GM23338 (cell line): ENCODE results near the gene CRKL. TPM values are rescaled to one million over a fixed set of nuclear protein-coding genes. Genes with fewer than 3 reads are reported as not detected.

Experiments used
- CTCF ChIP-seq, 2 experiments: fragments of 200-600 bp in 1 of 2; sonication (generic) in 1 of 2; conservative IDR thresholded peaks; 2 replicates each; pipeline versions ENCODE4 v1.5.1 to v1.6.1; 2016 to 2017; ENCODE audit warnings: antibody characterized with exemption in 2 of 2, low read depth in 2 of 2, mild to moderate bottlenecking in 2 of 2, moderate library complexity in 1 of 2
- ZNF331 ChIP-seq: fragments of 250-450 bp; sonication (Bioruptor Pico); IDR thresholded peaks from 2 replicates; pipeline ENCODE4 v1.5.0; 2020; ENCODE audit warnings: low read depth, mild to moderate bottlenecking, moderate library complexity
- ZNF462 ChIP-seq: fragments of 250-450 bp; sonication (Bioruptor Pico); IDR thresholded peaks from 2 replicates; pipeline ENCODE4 v1.5.0; 2020; ENCODE audit warnings: mild to moderate bottlenecking, moderate library complexity
- polyA plus RNA-seq: library from polyadenylated mRNA; unstranded; fragments of >200 nt; fragmentation: Nextera tagmentation; extraction: Ambion mirVana; gene quantifications from 2 replicates; pipeline ENCODE4 v1.2.1, GENCODE V29; 2016
- total RNA-seq: library from RNA; depleted of rRNA; stranded (reverse); fragments of >200 nt; shearing (Covaris generic); gene quantifications from 2 replicates; pipeline ENCODE4 v1.2.3, GENCODE V29; 2014
- TF ChIP-seq, protein P1 (sequence below): IDR thresholded peaks from one replicate; pipeline ENCODE4 v1.6.1; 2018; ENCODE audit warnings: antibody characterized with exemption; ENCODE audit not compliant: unreplicated experiment

Gene CRKL
- total and polyA plus RNA-seq, 2 experiments from 2014 or later = 39.5 to 104 TPM

DNA sequence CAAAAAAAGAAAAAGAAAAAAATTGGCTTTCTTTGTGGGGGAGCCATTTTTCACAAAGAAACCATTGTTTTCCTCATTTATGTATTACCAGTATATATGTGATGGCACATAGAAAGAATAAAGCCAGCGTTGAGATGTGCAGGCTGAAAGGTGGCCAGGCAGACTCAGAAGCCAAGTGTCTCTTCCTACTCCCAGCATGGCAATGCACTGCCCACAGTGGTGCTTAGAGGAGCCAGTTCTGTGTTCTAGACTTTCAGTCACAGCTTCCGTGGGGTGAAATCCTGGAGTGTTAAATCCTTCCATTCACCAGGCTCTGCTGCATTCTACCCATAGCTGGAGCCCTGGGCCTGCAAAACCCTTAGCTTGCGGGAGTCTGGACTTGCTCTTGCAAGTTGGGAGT is 39.5 kb upstream of the CRKL start (continued):
- no peak for TF ChIP-seq ZNF462 (CRISPR knock-in tag)
- no peak for TF ChIP-seq ZNF331 (CRISPR knock-in tag)
- TF ChIP-seq, protein P1, sequence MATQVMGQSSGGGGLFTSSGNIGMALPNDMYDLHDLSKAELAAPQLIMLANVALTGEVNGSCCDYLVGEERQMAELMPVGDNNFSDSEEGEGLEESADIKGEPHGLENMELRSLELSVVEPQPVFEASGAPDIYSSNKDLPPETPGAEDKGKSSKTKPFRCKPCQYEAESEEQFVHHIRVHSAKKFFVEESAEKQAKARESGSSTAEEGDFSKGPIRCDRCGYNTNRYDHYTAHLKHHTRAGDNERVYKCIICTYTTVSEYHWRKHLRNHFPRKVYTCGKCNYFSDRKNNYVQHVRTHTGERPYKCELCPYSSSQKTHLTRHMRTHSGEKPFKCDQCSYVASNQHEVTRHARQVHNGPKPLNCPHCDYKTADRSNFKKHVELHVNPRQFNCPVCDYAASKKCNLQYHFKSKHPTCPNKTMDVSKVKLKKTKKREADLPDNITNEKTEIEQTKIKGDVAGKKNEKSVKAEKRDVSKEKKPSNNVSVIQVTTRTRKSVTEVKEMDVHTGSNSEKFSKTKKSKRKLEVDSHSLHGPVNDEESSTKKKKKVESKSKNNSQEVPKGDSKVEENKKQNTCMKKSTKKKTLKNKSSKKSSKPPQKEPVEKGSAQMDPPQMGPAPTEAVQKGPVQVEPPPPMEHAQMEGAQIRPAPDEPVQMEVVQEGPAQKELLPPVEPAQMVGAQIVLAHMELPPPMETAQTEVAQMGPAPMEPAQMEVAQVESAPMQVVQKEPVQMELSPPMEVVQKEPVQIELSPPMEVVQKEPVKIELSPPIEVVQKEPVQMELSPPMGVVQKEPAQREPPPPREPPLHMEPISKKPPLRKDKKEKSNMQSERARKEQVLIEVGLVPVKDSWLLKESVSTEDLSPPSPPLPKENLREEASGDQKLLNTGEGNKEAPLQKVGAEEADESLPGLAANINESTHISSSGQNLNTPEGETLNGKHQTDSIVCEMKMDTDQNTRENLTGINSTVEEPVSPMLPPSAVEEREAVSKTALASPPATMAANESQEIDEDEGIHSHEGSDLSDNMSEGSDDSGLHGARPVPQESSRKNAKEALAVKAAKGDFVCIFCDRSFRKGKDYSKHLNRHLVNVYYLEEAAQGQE = no peak
- no peak for TF ChIP-seq CTCF (conservative IDR thresholded peaks at IDR 0.05; ENCODE audit: low read depth in 2 of 2)
